HEK293 (cell line): Measurements from ENCODE around the gene FHIT.

Experiments
- CTCF ChIP-seq: fragments of 450-650 bp; formaldehyde crosslinking; IDR thresholded peaks from 2 replicates; pipeline ENCODE4 v1.5.1; 2016; ENCODE audit warnings: missing biosample characterization, missing genetic modification characterization
- YY1 ChIP-seq: fragments of 450-650 bp; formaldehyde crosslinking; IDR thresholded peaks from 2 replicates; pipeline ENCODE4 v1.5.1; 2018; ENCODE audit warnings: missing biosample characterization, missing genetic modification characterization
- ZBTB7A ChIP-seq: fragments of 450-650 bp; formaldehyde crosslinking; IDR thresholded peaks from 2 replicates; pipeline ENCODE4 v1.5.1; 2016; ENCODE audit warnings: low read depth, missing biosample characterization, missing genetic modification characterization
- ZNF311 ChIP-seq: fragments of 450-650 bp; formaldehyde crosslinking; IDR thresholded peaks from 2 replicates; pipeline ENCODE4 v1.5.1; 2017; ENCODE audit warnings: missing biosample characterization, missing genetic modification characterization, borderline replicate concordance
- ZNF423 ChIP-seq: fragments of 450-650 bp; formaldehyde crosslinking; IDR thresholded peaks from 2 replicates; pipeline ENCODE4 v1.5.1; 2016; ENCODE audit warnings: missing biosample characterization, missing genetic modification characterization

GRCh38 chr3:60366486-60366885 is 884.8 kb downstream of the FHIT start:
- TF ChIP-seq CTCF (tag by site-specific recombination) (no peak), ZNF423 (tag by site-specific recombination) (no peak), ZBTB7A (tag by site-specific recombination) (no peak), YY1 (tag by site-specific recombination) (no peak), ZNF311 (no peak)
